K562 (cell line): Measurements from ENCODE around the gene SLC27A6. TPM values are rescaled to one million over a fixed set of nuclear protein-coding genes. Genes with fewer than 3 reads are reported as not detected.
A peak's percentile ranks its signal among the peaks of the same experiment; 100 is the strongest.

Source experiments
- ATAC-seq: fragments of 200-7000 bp; cut with Tn5 transposase; 3 replicates; pipeline ENCODE4 v1.9.1; 2020; ENCODE audit warnings: moderate library complexity
- BruUV-seq: library from RNA; stranded (reverse); fragments of 400-500 nt; replicated peaks from 2 replicates; lab custom pipeline; 2021; lab: Mats Ljungman, UMichigan
- CTCF ChIA-PET: fragments of 300-600 bp; formaldehyde crosslinking; extraction: SDS; loops from one replicate; lab custom pipeline; 2021; ENCODE audit warnings: low intra/inter-chr PET ratio; lab: Yijun Ruan, JAX
- POLR2A ChIA-PET: fragments of 300-600, 350-650 bp; sonication (Branson Sonifier 250); formaldehyde crosslinking; extraction: SDS; loops from one replicate; lab custom pipeline; 2021; ENCODE audit warnings: antibody characterized with exemption, inconsistent platforms; lab: Yijun Ruan, JAX
- DNase-seq, 4 experiments: peaks; one replicate each; pipeline versions ENCODE4 v3.0.0 to v3.0.0-alpha.2; 2011 to 2018; ENCODE audit warnings: low spot score in 3 of 4, mixed read lengths in 3 of 4; ENCODE audit errors: extremely low read depth in 1 of 4
- FAIRE-seq: peaks from 2 replicates; lab custom pipeline; 2011; peaks lifted over from hg19 to GRCh38; lab: Jason Lieb, UNC
- H2AFZ ChIP-seq: 2 replicates; pipeline ENCODE4 v1.6.0; 2011; ENCODE audit warnings: low read depth, low read length, control low read depth, inconsistent platforms
- H3K27ac ChIP-seq: fragments of 200-600 bp; 3 replicates; pipeline ENCODE4 v1.8.0; 2011; ENCODE audit warnings: low read depth, mild to moderate bottlenecking, control low read depth, inconsistent platforms, low read length, moderate library complexity, mixed read lengths; ENCODE audit errors: extremely low read depth
- H3K27me3 ChIP-seq, 2 experiments: fragments of 300-600 bp in 1 of 2; 2 replicates in 1 of 2; 3 replicates in 1 of 2; pipeline versions ENCODE4 v1.6.0 to v1.8.0; 2011; ENCODE audit warnings: inconsistent platforms in 2 of 2, low read length in 2 of 2, mild to moderate bottlenecking in 1 of 2, mixed read lengths in 1 of 2, moderate library complexity in 1 of 2; ENCODE audit not compliant: control insufficient read depth in 2 of 2, insufficient read depth in 2 of 2
- H3K36me3 ChIP-seq: fragments of 300-600 bp; 3 replicates; pipeline ENCODE4 v1.8.0; 2011; ENCODE audit warnings: mild to moderate bottlenecking, low read length, inconsistent platforms; ENCODE audit not compliant: control insufficient read depth, insufficient read depth
- H3K4me1 ChIP-seq, 2 experiments: fragments of 200-600 bp in 1 of 2; replicated peaks in 1 of 2; 2 replicates in 1 of 2; 3 replicates in 1 of 2; pipeline versions ENCODE4 v1.5.1 to v1.8.0; 2011; ENCODE audit warnings: inconsistent platforms in 2 of 2, low read length in 2 of 2, mild to moderate bottlenecking in 1 of 2, mixed read lengths in 1 of 2, moderate library complexity in 1 of 2; ENCODE audit not compliant: control insufficient read depth in 2 of 2, insufficient read depth in 2 of 2
- H3K4me2 ChIP-seq: 2 replicates; pipeline ENCODE4 v1.6.1; 2011; ENCODE audit warnings: low read length, control low read depth, inconsistent platforms, mixed read lengths; ENCODE audit not compliant: insufficient read depth
- H3K4me3 ChIP-seq: fragments of 200-600 bp; sonication (generic), shearing (Covaris generic); 2 replicates; pipeline ENCODE4 v1.5.1; 2016; ENCODE audit warnings: control low read depth, inconsistent platforms
- H3K79me2 ChIP-seq: fragments of 200-600 bp; 3 replicates; pipeline ENCODE4 v1.8.0; 2011; ENCODE audit warnings: low read length, inconsistent platforms; ENCODE audit not compliant: control insufficient read depth, insufficient read depth
- H3K9ac ChIP-seq, 2 experiments: 2 replicates each; pipeline versions ENCODE4 v1.6.0 to v1.6.1; 2011; ENCODE audit warnings: low read depth in 2 of 2, low read length in 2 of 2, control low read depth in 1 of 2, inconsistent platforms in 1 of 2, mild to moderate bottlenecking in 1 of 2, mixed read lengths in 1 of 2; ENCODE audit not compliant: insufficient read depth in 1 of 2
- H3K9me1 ChIP-seq: one replicate; pipeline ENCODE4 v1.6.0; 2011; ENCODE audit warnings: inconsistent platforms, mild to moderate bottlenecking, low read length, moderate library complexity; ENCODE audit not compliant: control insufficient read depth, insufficient read depth
- H3K9me3 ChIP-seq: replicated peaks from 2 replicates; pipeline ENCODE4 v1.5.1; 2011; ENCODE audit warnings: low read depth, low read length, inconsistent platforms; ENCODE audit not compliant: control insufficient read depth, insufficient read depth
- H4K20me1 ChIP-seq: replicated peaks from 2 replicates; pipeline ENCODE4 v1.6.1; 2011; ENCODE audit warnings: low read length, inconsistent platforms, mixed read lengths; ENCODE audit not compliant: control insufficient read depth, insufficient read depth
- CHD1 ChIP-seq: fragments of 200-600 bp; sonication (generic); IDR thresholded peaks from one replicate; pipeline ENCODE4 v1.6.1; 2012; ENCODE audit warnings: mild to moderate bottlenecking, moderate library complexity, low read length, inconsistent platforms
- CHD4 ChIP-seq: fragments of 200-600 bp; sonication (generic); IDR thresholded peaks from 3 replicates; pipeline ENCODE4 v1.6.1; 2012; ENCODE audit warnings: low read depth, mild to moderate bottlenecking, mixed read lengths, low read length, inconsistent platforms; ENCODE audit not compliant: insufficient read depth, insufficient replicate concordance, poor library complexity, severe bottlenecking
- TAF9B ChIP-seq: fragments of 450-650 bp; IDR thresholded peaks from 2 replicates; pipeline ENCODE4 v1.6.1; 2018; ENCODE audit warnings: mild to moderate bottlenecking; ENCODE audit not compliant: partially characterized antibody
- WGBS: fragments of 100-300 bp; shearing (Covaris generic); methylation state at CpG from one replicate; pipeline ENCODE4 v1.1.6; 2016; ENCODE audit warnings: low coverage, mixed read lengths; ENCODE audit not compliant: insufficient coverage; ENCODE audit errors: missing lambda C conversion rate; 5-methylcytosine and 5-hydroxymethylcytosine counted together
- in situ Hi-C: fragments of 300-500 bp; cut with MboI; formaldehyde crosslinking; loops from 4 replicates; pipeline ENCODE4 v1.15.0; 2018; ENCODE audit warnings: inconsistent platforms, mixed read lengths
- intact Hi-C: fragments of 100-400 bp; cut with micrococcal nuclease; formaldehyde crosslinking; loops from 2 replicates; pipeline ENCODE4 v1.14.2; 2022
- polyA plus RNA-seq, 8 experiments: library from polyadenylated mRNA; depleted of rRNA in 4 of 8; stranded (reverse) in 5 of 8; unstranded in 3 of 8; fragments of >200 nt; fragmentation: Nextera tagmentation in 2 of 8; fragmentation: Illumina TruSeq in 1 of 8; extraction: Ambion mirVana in 2 of 8; extraction: Trizol in 1 of 8; gene quantifications; 2 replicates each; pipeline versions ENCODE4 v1.2.1 to v1.2.3, GENCODE V29; 2011 to 2014; ENCODE audit warnings: inconsistent platforms in 1 of 8, missing spikeins in 1 of 8
- total RNA-seq, 7 experiments: library from RNA; depleted of rRNA in 6 of 7; stranded (reverse); fragments of >200 nt in 6 of 7; fragmentation: Illumina TruSeq in 2 of 7; extraction: Trizol in 2 of 7; gene quantifications; 2 replicates each; pipeline versions ENCODE4 v1.2.1 to v1.2.3, GENCODE V29; 2011 to 2021; ENCODE audit warnings: low replicate concordance in 1 of 7
- TF ChIP-seq, protein P1 (sequence below): IDR thresholded peaks from 2 replicates; pipeline ENCODE4 v1.6.1; 2016; ENCODE audit warnings: missing genetic modification characterization, missing compliant biosample characterization
- TF ChIP-seq, protein P2 (sequence below): fragments of 200-800 bp; sonication (Bioruptor generic); IDR thresholded peaks from 2 replicates; pipeline ENCODE4 v1.6.1; 2016; ENCODE audit warnings: missing genetic modification characterization, missing compliant biosample characterization
- TF ChIP-seq, protein P3 (sequence below): fragments of 250-450 bp; sonication (Bioruptor Pico); IDR thresholded peaks from 2 replicates; pipeline ENCODE4 v1.8.0; 2021; ENCODE audit warnings: mild to moderate bottlenecking, moderate library complexity

SLC27A6 gene
- total and polyA plus RNA-seq, 9 of the 15 experiments (the other 6 are each of a cell fraction or from before 2014, with no cell fraction given): 0.56 to 1.9 (median 1.2) TPM

DNA sequence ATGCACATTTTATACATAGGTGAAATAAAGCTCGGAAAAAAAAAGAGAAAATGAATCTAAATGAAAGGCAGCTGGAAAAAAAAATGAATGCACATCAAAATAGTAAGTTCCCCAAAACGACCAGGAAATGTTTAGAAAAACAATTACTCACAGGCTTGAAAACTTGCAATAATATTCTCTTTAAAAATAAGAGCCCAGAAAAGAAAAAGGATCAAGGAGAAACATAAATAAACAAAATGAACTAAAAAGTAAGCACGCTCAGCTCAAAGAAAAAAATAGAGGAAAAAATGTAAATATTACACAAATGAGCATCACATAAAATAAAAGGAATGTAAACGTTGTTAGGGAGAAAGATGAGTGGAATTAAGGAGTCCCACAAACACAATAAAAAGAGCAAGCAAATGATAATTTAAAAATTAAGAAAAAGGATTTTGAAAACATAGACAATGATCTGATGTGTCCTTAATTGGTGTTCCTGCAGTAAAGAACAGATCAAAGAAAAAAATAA, 54.2 kb downstream of the SLC27A6 start:
- FAIRE-seq (no peak), ATAC-seq (no peak), DNase-seq (no peak)
- no peaks in the 10 kb centered on the region for H3K9me1 ChIP-seq
- H3K9ac ChIP-seq: no peak overlapping the region
- H3K4me1 ChIP-seq: no peaks in the 10 kb centered on the region
- TF ChIP-seq, protein P1, sequence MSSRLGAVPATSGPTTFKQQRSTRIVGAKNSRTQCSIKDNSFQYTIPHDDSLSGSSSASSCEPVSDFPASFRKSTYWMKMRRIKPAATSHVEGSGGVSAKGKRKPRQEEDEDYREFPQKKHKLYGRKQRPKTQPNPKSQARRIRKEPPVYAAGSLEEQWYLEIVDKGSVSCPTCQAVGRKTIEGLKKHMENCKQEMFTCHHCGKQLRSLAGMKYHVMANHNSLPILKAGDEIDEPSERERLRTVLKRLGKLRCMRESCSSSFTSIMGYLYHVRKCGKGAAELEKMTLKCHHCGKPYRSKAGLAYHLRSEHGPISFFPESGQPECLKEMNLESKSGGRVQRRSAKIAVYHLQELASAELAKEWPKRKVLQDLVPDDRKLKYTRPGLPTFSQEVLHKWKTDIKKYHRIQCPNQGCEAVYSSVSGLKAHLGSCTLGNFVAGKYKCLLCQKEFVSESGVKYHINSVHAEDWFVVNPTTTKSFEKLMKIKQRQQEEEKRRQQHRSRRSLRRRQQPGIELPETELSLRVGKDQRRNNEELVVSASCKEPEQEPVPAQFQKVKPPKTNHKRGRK (tag): peak; percentile 72
- TF ChIP-seq CHD1 (no peak), TAF9B (no peak)
- H3K36me3 ChIP-seq: no peaks in the 10 kb centered on the region
- no TSS peak for BruUV-seq
- POLR2A ChIA-PET: no interaction called here
- 8% methylated on average over 4 of the region's 4 CpGs for WGBS
- H3K4me3 ChIP-seq: no peak overlapping the region
- no peaks in the 10 kb centered on the region for H4K20me1 ChIP-seq
- in situ Hi-C loops (no loop called here), intact Hi-C loops (no loop called here)
- H3K4me2 ChIP-seq: no peak overlapping the region
- no peaks in the 10 kb centered on the region for H3K79me2 ChIP-seq
- H3K27me3 ChIP-seq: no peaks in the 10 kb centered on the region
- H2AFZ ChIP-seq: no peak overlapping the region
- H3K9me3 ChIP-seq: no peaks in the 10 kb centered on the region
- CTCF ChIA-PET: no interaction called here
- no peak overlapping the region for H3K27ac ChIP-seq

DNA sequence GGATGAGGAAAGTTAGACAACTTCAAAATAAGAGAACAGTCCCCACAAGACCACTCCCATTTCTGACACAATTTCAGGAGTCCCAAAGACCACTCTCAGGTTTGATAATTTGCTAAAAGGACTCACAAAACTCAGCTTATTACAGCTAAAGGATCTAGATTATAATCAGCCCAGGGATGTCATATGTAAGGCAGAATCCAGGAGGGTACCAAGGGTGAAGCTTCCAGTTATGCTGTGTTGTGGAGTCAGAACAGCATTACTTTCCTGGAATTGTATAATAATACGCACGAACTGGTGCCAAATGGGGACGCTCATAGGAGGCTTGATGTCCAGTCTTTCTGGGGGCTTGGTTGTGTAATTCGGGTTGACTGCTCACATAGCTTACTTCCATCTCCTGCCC, 55.4 kb downstream of the SLC27A6 start:
- Histone ChIP-seq H3K9me1 (no peaks in the 10 kb centered on the region), H4K20me1 (no peaks in the 10 kb centered on the region), H2AFZ (no peak overlapping the region), H3K9me3 (no peaks in the 10 kb centered on the region), H3K27me3 (no peaks in the 10 kb centered on the region), H3K9ac (no peak overlapping the region), H3K4me1 (no peaks in the 10 kb centered on the region), H3K4me2 (no peak overlapping the region), H3K36me3 (no peaks in the 10 kb centered on the region), H3K27ac (no peak overlapping the region), H3K79me2 (no peaks in the 10 kb centered on the region), H3K4me3 (no peak overlapping the region)
- no peak for FAIRE-seq
- in situ Hi-C loops (no loop called here), intact Hi-C loops (no loop called here)
- no TSS peak for BruUV-seq
- ChIA-PET CTCF (no interaction called here), POLR2A (no interaction called here)
- 25% methylated on average over 4 of the region's 4 CpGs for WGBS
- DNase-seq: no peak
- ATAC-seq: no peak
- TF ChIP-seq, protein P2, sequence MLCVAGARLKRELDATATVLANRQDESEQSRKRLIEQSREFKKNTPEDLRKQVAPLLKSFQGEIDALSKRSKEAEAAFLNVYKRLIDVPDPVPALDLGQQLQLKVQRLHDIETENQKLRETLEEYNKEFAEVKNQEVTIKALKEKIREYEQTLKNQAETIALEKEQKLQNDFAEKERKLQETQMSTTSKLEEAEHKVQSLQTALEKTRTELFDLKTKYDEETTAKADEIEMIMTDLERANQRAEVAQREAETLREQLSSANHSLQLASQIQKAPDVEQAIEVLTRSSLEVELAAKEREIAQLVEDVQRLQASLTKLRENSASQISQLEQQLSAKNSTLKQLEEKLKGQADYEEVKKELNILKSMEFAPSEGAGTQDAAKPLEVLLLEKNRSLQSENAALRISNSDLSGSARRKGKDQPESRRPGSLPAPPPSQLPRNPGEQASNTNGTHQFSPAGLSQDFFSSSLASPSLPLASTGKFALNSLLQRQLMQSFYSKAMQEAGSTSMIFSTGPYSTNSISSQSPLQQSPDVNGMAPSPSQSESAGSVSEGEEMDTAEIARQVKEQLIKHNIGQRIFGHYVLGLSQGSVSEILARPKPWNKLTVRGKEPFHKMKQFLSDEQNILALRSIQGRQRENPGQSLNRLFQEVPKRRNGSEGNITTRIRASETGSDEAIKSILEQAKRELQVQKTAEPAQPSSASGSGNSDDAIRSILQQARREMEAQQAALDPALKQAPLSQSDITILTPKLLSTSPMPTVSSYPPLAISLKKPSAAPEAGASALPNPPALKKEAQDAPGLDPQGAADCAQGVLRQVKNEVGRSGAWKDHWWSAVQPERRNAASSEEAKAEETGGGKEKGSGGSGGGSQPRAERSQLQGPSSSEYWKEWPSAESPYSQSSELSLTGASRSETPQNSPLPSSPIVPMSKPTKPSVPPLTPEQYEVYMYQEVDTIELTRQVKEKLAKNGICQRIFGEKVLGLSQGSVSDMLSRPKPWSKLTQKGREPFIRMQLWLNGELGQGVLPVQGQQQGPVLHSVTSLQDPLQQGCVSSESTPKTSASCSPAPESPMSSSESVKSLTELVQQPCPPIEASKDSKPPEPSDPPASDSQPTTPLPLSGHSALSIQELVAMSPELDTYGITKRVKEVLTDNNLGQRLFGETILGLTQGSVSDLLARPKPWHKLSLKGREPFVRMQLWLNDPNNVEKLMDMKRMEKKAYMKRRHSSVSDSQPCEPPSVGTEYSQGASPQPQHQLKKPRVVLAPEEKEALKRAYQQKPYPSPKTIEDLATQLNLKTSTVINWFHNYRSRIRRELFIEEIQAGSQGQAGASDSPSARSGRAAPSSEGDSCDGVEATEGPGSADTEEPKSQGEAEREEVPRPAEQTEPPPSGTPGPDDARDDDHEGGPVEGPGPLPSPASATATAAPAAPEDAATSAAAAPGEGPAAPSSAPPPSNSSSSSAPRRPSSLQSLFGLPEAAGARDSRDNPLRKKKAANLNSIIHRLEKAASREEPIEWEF: no peak
- TF ChIP-seq, protein P3, sequence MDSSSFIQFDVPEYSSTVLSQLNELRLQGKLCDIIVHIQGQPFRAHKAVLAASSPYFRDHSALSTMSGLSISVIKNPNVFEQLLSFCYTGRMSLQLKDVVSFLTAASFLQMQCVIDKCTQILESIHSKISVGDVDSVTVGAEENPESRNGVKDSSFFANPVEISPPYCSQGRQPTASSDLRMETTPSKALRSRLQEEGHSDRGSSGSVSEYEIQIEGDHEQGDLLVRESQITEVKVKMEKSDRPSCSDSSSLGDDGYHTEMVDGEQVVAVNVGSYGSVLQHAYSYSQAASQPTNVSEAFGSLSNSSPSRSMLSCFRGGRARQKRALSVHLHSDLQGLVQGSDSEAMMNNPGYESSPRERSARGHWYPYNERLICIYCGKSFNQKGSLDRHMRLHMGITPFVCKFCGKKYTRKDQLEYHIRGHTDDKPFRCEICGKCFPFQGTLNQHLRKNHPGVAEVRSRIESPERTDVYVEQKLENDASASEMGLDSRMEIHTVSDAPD: no peak
- no peak for TF ChIP-seq CHD4
